Measurements from ENCODE around the gene SBNO2.

GRCh38 chr19:1144741-1145140, 29.3 kb downstream of the SBNO2 start:
- TF ChIP-seq CTCF (IDR thresholded peaks at IDR 0.05) (no peak), POLR2A (IDR thresholded peaks at IDR 0.05) (no peak), EP300 (IDR thresholded peaks at IDR 0.05) (no peak)
